SK-N-SH (cell line): ENCODE measurements around the gene FASTK. TPM values are rescaled to one million over a fixed set of nuclear protein-coding genes. Genes with fewer than 3 reads are reported as not detected.

Source experiments
- CTCF ChIA-PET: fragments of 300-600, 350-600 bp; formaldehyde crosslinking; extraction: SDS; loops from one replicate; lab custom pipeline; 2021; lab: Yijun Ruan, JAX
- POLR2A ChIA-PET: fragments of 350-600 bp; sonication (Branson Sonifier 250); formaldehyde crosslinking; extraction: SDS; loops from one replicate; lab custom pipeline; 2020; ENCODE audit warnings: antibody characterized with exemption, inconsistent platforms; lab: Yijun Ruan, JAX
- DNase-seq: peaks from one replicate; pipeline ENCODE4 v3.0.0; 2012
- H2AFZ ChIP-seq: fragments of 200-600 bp; sonication (generic); 2 replicates; pipeline ENCODE4 v1.8.1; 2016; ENCODE audit warnings: antibody characterized with exemption, mild to moderate bottlenecking, low read depth
- H3F3A ChIP-seq: fragments of 200-600 bp; sonication (generic); replicated peaks from 2 replicates; pipeline ENCODE3; 2016; ENCODE audit warnings: antibody characterized with exemption, mild to moderate bottlenecking; ENCODE audit not compliant: insufficient read depth
- H3K27ac ChIP-seq, 2 experiments: fragments of 200-500 bp in 1 of 2; fragments of 200-600 bp in 1 of 2; sonication (Bioruptor generic) in 1 of 2; sonication (generic), shearing (Covaris generic) in 1 of 2; 2 replicates each; pipeline versions ENCODE4 v1.5.1 to v1.6.1; 2014 to 2016; ENCODE audit warnings: low read depth in 2 of 2, inconsistent platforms in 1 of 2, low read length in 1 of 2, mild to moderate bottlenecking in 1 of 2, mixed read lengths in 1 of 2
- H3K27me3 ChIP-seq: fragments of 200-600 bp; sonication (generic), shearing (Covaris generic); 2 replicates; pipeline ENCODE4 v1.6.1; 2016; ENCODE audit warnings: mixed run types; ENCODE audit not compliant: insufficient read depth
- H3K36me3 ChIP-seq, 2 experiments: fragments of 200-500 bp in 1 of 2; fragments of 200-600 bp in 1 of 2; sonication (Bioruptor generic) in 1 of 2; sonication (generic) in 1 of 2; replicated peaks in 1 of 2; 2 replicates each; pipeline versions ENCODE3 to v1.5.1; 2014 to 2016; ENCODE audit warnings: low read length in 1 of 2, mild to moderate bottlenecking in 1 of 2; ENCODE audit not compliant: insufficient read depth in 2 of 2, control insufficient read depth in 1 of 2
- H3K4me1 ChIP-seq, 2 experiments: fragments of 200-500 bp in 1 of 2; fragments of 200-600 bp in 1 of 2; sonication (Bioruptor generic) in 1 of 2; sonication (generic), shearing (Covaris generic) in 1 of 2; 2 replicates each; pipeline versions ENCODE4 v1.5.1 to v1.6.1; 2014 to 2016; ENCODE audit warnings: low read depth in 1 of 2, low read length in 1 of 2, mixed run types in 1 of 2; ENCODE audit not compliant: insufficient read depth in 2 of 2, control insufficient read depth in 1 of 2
- H3K4me2 ChIP-seq: fragments of 200-600 bp; sonication (generic), shearing (Covaris generic); 2 replicates; pipeline ENCODE4 v1.6.1; 2017; ENCODE audit warnings: mixed run types
- H3K4me3 ChIP-seq, 2 experiments: fragments of 200-500 bp in 1 of 2; fragments of 200-600 bp in 1 of 2; sonication (Bioruptor generic) in 1 of 2; sonication (generic), shearing (Covaris generic) in 1 of 2; 2 replicates each; pipeline versions ENCODE4 v1.5.1 to v1.8.1; 2014 to 2016; ENCODE audit warnings: low read depth in 2 of 2, inconsistent platforms in 1 of 2, low read length in 1 of 2, mild to moderate bottlenecking in 1 of 2, mixed read lengths in 1 of 2, moderate library complexity in 1 of 2
- H3K79me2 ChIP-seq: fragments of 200-600 bp; sonication (generic); 2 replicates; pipeline ENCODE4 v1.8.1; 2017; ENCODE audit warnings: mild to moderate bottlenecking; ENCODE audit not compliant: insufficient read depth
- H3K9ac ChIP-seq: fragments of 200-600 bp; sonication (generic); 2 replicates; pipeline ENCODE4 v1.6.1; 2017; ENCODE audit warnings: mixed run types
- H3K9me2 ChIP-seq: fragments of 200-600 bp; sonication (generic); 2 replicates; pipeline ENCODE4 v1.6.1; 2017; ENCODE audit warnings: mixed run types
- H3K9me3 ChIP-seq: fragments of 200-600 bp; sonication (generic); 2 replicates; pipeline ENCODE4 v1.6.1; 2017; ENCODE audit warnings: mixed run types, mild to moderate bottlenecking, moderate library complexity
- H4K20me1 ChIP-seq: fragments of 200-600 bp; sonication (generic); 2 replicates; pipeline ENCODE4 v1.6.1; 2017; ENCODE audit warnings: mild to moderate bottlenecking, mixed run types; ENCODE audit not compliant: insufficient read depth
- CTCF ChIP-seq: fragments of 200-600 bp; sonication (generic); IDR thresholded peaks from 2 replicates; pipeline ENCODE4 v1.6.1; 2017; ENCODE audit warnings: antibody characterized with exemption, mild to moderate bottlenecking, moderate library complexity
- FOXM1 ChIP-seq: IDR thresholded peaks from 2 replicates; pipeline ENCODE4 v1.4.0; 2012; ENCODE audit warnings: low read depth, mild to moderate bottlenecking
- IRF3 ChIP-seq: fragments of 150-350 bp; IDR thresholded peaks from 2 replicates; pipeline ENCODE4 v1.6.1; 2016; ENCODE audit warnings: mild to moderate bottlenecking, low read depth, low read length
- MEF2A ChIP-seq: IDR thresholded peaks from 2 replicates; pipeline ENCODE4 v1.4.0; 2012; ENCODE audit warnings: low read depth, borderline replicate concordance
- NRF1 ChIP-seq: IDR thresholded peaks from 2 replicates; pipeline ENCODE4 v1.6.1; 2012; ENCODE audit warnings: low read depth, mild to moderate bottlenecking, low read length
- POLR2AphosphoS5 ChIP-seq: IDR thresholded peaks from 2 replicates; pipeline ENCODE4 v1.6.1; 2012; ENCODE audit warnings: low read depth, low read length
- RFX5 ChIP-seq: IDR thresholded peaks from 2 replicates; pipeline ENCODE4 v1.6.1; 2012; ENCODE audit warnings: mild to moderate bottlenecking, improper control_type of control experiment, low read length
- RXRA ChIP-seq: IDR thresholded peaks from 2 replicates; pipeline ENCODE4 v1.4.0; 2012; ENCODE audit warnings: low read depth, mild to moderate bottlenecking, borderline replicate concordance
- SIN3A ChIP-seq: IDR thresholded peaks from 2 replicates; pipeline ENCODE4 v1.6.1; 2012; ENCODE audit warnings: low read depth, mild to moderate bottlenecking, low read length, moderate library complexity, borderline replicate concordance
- TCF12 ChIP-seq: IDR thresholded peaks from 2 replicates; pipeline ENCODE4 v1.4.0; 2012
- USF1 ChIP-seq: IDR thresholded peaks from 2 replicates; pipeline ENCODE4 v1.4.0; 2012; ENCODE audit warnings: low read depth, borderline replicate concordance
- YY1 ChIP-seq: IDR thresholded peaks from 2 replicates; pipeline ENCODE4 v1.4.0; 2012; ENCODE audit warnings: low read depth, mild to moderate bottlenecking
- ZBTB33 ChIP-seq: IDR thresholded peaks from 2 replicates; pipeline ENCODE4 v1.4.0; 2012; ENCODE audit warnings: low read depth, borderline replicate concordance
- WGBS: methylation state at CpG from one replicate; pipeline ENCODE4 v1.1.6; 2017; ENCODE audit warnings: low lambda C conversion rate; 5-methylcytosine and 5-hydroxymethylcytosine counted together
- polyA plus RNA-seq, 3 experiments: library from polyadenylated mRNA; depleted of rRNA; stranded (reverse); fragments of >200 nt; gene quantifications; 2 replicates each; pipeline ENCODE4 v1.2.3, GENCODE V29; 2012

The FASTK gene
- polyA plus RNA-seq, 1 of the 3 experiments (the other 2 are of a cell fraction): 125 TPM

- ChIA-PET CTCF (interaction anchor here (1.0 to 18.0 kb wide), 5 partner anchors 9 to 156 kb away, joined by 3 to 243 read pairs (median 5); partner anchors contain the start of gene GBX1), POLR2A (no interaction called here)
- Histone ChIP-seq H3K36me3 (peaks cover 26 to 76% of the 10 kb centered on the region in 2 experiments), H3K27ac (no peak overlapping the region), H2AFZ (no peak overlapping the region), H3K4me1 (peaks cover 0 to under 1% of the 10 kb centered on the region in 2 experiments; a peak in 1 of 4 replicates), H3K9me2 (no peaks in the 10 kb centered on the region), H3K9me3 (no peaks in the 10 kb centered on the region), H3K4me2 (no peak overlapping the region), H3K79me2 (peaks cover 35% of the 10 kb centered on the region), H3K4me3 (no peak overlapping the region), H3K9ac (no peak overlapping the region), H4K20me1 (peaks cover 31% of the 10 kb centered on the region), H3F3A (peaks cover 4% of the 10 kb centered on the region), H3K27me3 (no peaks in the 10 kb centered on the region)
- WGBS: 91% methylated on average over 30 of the region's 30 CpGs
- no peak for DNase-seq
- TF ChIP-seq RFX5 (no peak), CTCF (no peak), USF1 (no peak), RXRA (no peak), FOXM1 (no peak), SIN3A (no peak), ZBTB33 (no peak), IRF3 (no peak), MEF2A (no peak), POLR2AphosphoS5 (no peak), TCF12 (no peak), NRF1 (no peak), YY1 (no peak)
Measured at GRCh38 chr7:151121380-151122170, 41.0 kb upstream of the FASTK start.
